ENCODE data around the gene RRAD.
A peak's percentile ranks its signal among the peaks of the same experiment; 100 is the strongest.

Gene RRAD

GRCh38 chr16:66881964-66882508 is 43.3 kb downstream of the RRAD start:
- Histone ChIP-seq H3K4me3 (ENCODE audit: low read depth in 1 of 2, low read length in 1 of 2) (no peak overlapping the region), H3K9me3 (no peaks in the 10 kb centered on the region), H3K36me3 (peaks cover 11% of the 10 kb centered on the region), H3K4me1 (ENCODE audit: control insufficient read depth in 1 of 2, insufficient read depth in 1 of 2, low read depth in 1 of 2, low read length in 1 of 2) (peaks cover 20% of the 10 kb centered on the region in 2 experiments), H3K27ac (no peak overlapping the region), H3K27me3 (peaks cover 16% of the 10 kb centered on the region)
- TF ChIP-seq, protein P1, sequence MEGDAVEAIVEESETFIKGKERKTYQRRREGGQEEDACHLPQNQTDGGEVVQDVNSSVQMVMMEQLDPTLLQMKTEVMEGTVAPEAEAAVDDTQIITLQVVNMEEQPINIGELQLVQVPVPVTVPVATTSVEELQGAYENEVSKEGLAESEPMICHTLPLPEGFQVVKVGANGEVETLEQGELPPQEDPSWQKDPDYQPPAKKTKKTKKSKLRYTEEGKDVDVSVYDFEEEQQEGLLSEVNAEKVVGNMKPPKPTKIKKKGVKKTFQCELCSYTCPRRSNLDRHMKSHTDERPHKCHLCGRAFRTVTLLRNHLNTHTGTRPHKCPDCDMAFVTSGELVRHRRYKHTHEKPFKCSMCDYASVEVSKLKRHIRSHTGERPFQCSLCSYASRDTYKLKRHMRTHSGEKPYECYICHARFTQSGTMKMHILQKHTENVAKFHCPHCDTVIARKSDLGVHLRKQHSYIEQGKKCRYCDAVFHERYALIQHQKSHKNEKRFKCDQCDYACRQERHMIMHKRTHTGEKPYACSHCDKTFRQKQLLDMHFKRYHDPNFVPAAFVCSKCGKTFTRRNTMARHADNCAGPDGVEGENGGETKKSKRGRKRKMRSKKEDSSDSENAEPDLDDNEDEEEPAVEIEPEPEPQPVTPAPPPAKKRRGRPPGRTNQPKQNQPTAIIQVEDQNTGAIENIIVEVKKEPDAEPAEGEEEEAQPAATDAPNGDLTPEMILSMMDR (IDR thresholded peaks at IDR 0.05), result no peak

- H3K4me3 ChIP-seq (ENCODE audit: low read depth in 1 of 2, low read length in 1 of 2), result peak overlapping the region in 1 of 2 experiments; percentile 86
- TF ChIP-seq, protein P1 (IDR thresholded peaks at IDR 0.05), result no peak
- H3K27ac ChIP-seq, result no peak overlapping the region
- peaks cover 16% of the 10 kb centered on the region for H3K27me3 ChIP-seq
- no peaks in the 10 kb centered on the region for H3K9me3 ChIP-seq
- peaks cover 20% of the 10 kb centered on the region in 2 experiments for H3K4me1 ChIP-seq (ENCODE audit: control insufficient read depth in 1 of 2, insufficient read depth in 1 of 2, low read depth in 1 of 2, low read length in 1 of 2)
- peaks cover 11% of the 10 kb centered on the region for H3K36me3 ChIP-seq
Observed at GRCh38 chr16:66881560-66881959, 43.8 kb downstream of the RRAD start.

DNA sequence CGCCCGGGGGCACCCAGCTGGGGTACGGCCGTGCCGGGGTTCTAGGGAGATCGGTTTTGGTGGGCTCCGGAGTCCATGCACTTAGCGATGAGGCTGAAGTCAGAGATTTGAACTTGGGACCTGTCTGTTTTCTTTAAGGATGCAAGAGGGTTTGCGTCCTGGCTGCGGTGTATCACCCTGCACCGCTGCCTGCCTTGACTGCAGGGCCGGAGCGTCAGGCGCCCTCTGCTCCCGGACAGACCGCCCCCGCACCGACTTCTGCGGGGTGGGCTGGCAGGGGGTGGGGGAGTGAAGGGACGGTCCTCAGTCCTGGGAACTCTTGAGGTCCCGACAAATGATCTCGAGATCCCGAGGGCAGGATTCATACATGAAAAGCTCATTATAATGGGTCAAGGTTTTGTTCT is 44.3 kb downstream of the RRAD start:
- Histone ChIP-seq H3K9me3 (no peaks in the 10 kb centered on the region), H3K27ac (no peak overlapping the region)

GRCh38 chr16:66880288-66881013 is 44.9 kb downstream of the RRAD start, which contains the start of gene PDP2:
Gene PDP2 (plus strand): TSS chr16:66880515. CDS start chr16:66884285, 3,770 bp downstream.
- Histone ChIP-seq H3K27me3 (peaks cover 16% of the 10 kb centered on the region), H3K27ac (no peak within 1 kb of the TSS), H3K4me3 (ENCODE audit: low read depth in 1 of 2, low read length in 1 of 2) (peak within 1 kb of the TSS; percentile 85 to 86), H3K9me3 (no peaks in the 10 kb centered on the region), H3K36me3 (peaks cover 10% of the 10 kb centered on the region), H3K4me1 (ENCODE audit: control insufficient read depth in 1 of 2, insufficient read depth in 1 of 2, low read depth in 1 of 2, low read length in 1 of 2) (peaks cover 20% of the 10 kb centered on the region in 2 experiments)
- TF ChIP-seq, protein P1 (IDR thresholded peaks at IDR 0.05), result peak; percentile 51

More for the DNA sequence above, 44.3 kb downstream of the RRAD start:
- H3K27me3 ChIP-seq, result peaks cover 16% of the 10 kb centered on the region
- peak overlapping the region; percentile 85 to 86 for H3K4me3 ChIP-seq (ENCODE audit: low read depth in 1 of 2, low read length in 1 of 2)
- peaks cover 11% of the 10 kb centered on the region for H3K36me3 ChIP-seq
- TF ChIP-seq, protein P1 (IDR thresholded peaks at IDR 0.05), result no peak
- H3K4me1 ChIP-seq (ENCODE audit: control insufficient read depth in 1 of 2, insufficient read depth in 1 of 2, low read depth in 1 of 2, low read length in 1 of 2), result peaks cover 20% of the 10 kb centered on the region in 2 experiments

DNA sequence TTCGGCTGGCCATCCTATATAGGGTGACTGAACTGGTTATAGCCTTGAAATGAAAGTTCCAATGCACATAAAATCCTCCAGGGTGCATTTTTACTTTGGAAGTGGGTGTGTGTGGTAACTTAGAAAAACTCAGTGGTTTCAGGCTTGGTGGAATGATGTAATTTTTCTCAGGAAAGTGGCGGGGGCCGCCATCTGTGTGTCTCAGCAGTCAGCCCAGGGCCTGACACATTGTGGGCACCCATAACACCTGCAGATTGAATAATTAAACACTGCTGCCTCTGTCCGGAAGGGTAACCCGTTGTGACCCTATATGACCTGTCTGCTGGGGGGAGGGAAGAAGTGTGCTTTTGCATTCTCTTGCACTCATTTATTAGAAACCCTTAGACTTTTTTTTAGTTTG is 47.3 kb downstream of the RRAD start:
- Histone ChIP-seq H3K4me1 (ENCODE audit: control insufficient read depth in 1 of 2, insufficient read depth in 1 of 2, low read depth in 1 of 2, low read length in 1 of 2) (peaks cover 25 to 28% of the 10 kb centered on the region in 2 experiments), H3K36me3 (no peaks in the 10 kb centered on the region), H3K4me3 (ENCODE audit: low read depth in 1 of 2, low read length in 1 of 2) (no peak overlapping the region), H3K9me3 (no peaks in the 10 kb centered on the region), H3K27me3 (peaks cover 16% of the 10 kb centered on the region), H3K27ac (no peak overlapping the region)
- TF ChIP-seq, protein P1 (IDR thresholded peaks at IDR 0.05), result no peak
